Activated CD8-positive, alpha-beta memory T cell treated with anti-CD3 and anti-CD28 coated beads for 1 hour (primary cell): ENCODE results near the gene ENO1.

Experiments
- DNase-seq, 2 donors: peaks; one replicate each; pipeline ENCODE4 v3.0.0-alpha.2; 2020; ENCODE audit warnings: low read depth in 1 of 2; ENCODE audit errors: extremely low read depth in 1 of 2

Gene ENO1

DNA sequence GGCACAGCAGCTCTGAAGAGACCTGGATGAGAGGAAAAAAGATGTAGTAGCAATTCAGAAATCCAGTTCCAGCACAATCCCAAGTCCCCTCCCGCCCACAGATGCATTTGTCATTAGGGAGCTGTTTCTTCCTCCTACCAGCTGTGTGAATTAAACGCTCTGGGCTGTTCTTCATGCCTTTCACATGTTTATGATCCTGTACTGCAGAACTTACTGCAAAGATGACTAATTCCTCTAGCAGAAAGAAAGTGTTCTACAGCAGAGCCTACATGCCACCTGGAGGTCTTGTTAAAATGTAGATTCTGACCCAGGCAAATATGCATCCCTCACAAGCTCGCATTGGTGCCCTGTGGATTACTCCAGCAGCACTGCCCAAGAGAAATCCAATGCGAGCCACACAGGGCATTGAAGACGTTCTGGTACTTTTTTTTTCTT lies 6.5 kb downstream of the ENO1 start:
- DNase-seq = no peak

DNA sequence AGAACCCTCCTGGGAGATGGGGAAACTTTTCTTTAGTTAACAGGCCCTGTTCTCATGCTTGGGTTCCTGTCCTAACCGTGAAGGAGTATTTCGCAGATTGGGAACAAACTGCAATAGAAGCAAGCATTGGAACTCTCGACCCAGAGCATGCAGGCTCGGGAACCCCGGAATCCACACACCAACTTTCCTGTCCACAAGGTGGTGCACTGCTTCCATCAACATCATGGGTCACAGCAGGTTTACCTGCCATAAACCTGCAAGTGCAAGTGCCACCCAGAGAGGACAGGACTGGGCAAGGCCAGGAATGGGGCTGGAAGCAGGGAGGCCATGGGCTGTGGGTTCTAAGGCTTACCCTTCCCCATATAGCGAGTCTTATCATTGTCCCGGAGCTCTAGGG lies 6.9 kb downstream of the ENO1 start:
- DNase-seq = no peak

DNA sequence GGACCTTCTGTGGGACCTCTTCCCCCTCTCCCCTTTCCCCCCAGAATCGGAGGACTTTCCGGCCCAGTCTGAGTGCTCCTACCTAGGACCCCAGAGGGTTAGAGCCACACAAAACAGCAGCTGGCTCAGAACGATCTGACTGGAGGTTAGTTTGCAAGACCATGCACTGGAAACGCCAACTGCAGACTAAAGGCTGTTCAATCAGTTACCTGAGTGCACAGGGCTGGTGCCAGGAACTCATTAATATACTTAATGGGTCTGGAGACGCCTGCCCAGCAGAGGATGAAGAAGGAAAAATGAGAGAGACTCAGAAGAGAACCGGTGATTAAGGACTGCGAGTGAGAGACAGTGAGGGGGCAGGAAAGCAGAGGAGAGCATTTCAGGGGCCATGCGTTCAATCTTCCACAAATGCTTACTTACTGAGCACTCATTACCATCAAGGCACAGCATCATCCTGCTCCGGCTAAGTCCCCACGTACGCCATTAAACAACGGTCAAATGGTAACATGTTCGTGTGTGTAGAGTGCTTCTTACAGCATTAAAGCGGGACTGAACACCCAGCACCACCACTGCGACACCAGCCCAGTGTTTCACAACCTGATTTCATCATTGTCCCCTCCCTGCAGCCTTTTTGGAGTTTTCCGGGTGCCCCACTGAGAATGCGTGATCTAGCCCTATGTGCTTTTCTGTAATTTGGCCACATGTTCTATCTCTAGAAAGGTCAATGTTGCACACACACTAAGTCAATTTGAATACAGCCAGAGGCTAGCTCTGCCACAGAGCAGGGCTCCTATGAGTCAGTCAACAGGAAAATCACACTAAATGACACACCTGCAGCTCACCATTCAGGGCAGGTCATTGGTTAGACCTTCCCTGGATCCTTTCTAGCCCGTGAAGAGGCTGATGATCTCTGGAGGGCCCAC lies 7.6 kb downstream of the ENO1 start:
- no peak for DNase-seq

DNA sequence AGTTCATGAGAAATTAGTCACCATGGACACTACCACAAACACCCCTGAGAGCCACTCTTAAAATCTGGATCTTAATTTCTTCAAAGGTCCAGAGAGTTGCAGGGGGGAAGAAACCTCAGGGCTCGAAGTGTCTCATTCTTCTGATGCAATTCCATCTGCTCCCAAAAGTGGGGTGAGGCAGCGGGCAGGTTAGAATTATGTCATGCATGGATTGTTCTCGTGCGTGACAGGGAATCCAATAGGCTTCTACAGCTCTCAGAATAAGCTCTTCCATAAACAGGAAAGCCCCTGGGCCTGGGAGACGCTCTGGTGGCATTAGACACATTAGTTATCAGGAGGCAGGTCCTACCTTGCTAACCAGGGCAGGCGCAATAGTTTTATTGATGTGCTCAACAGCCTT lies 8.4 kb downstream of the ENO1 start:
- no peak for DNase-seq

DNA sequence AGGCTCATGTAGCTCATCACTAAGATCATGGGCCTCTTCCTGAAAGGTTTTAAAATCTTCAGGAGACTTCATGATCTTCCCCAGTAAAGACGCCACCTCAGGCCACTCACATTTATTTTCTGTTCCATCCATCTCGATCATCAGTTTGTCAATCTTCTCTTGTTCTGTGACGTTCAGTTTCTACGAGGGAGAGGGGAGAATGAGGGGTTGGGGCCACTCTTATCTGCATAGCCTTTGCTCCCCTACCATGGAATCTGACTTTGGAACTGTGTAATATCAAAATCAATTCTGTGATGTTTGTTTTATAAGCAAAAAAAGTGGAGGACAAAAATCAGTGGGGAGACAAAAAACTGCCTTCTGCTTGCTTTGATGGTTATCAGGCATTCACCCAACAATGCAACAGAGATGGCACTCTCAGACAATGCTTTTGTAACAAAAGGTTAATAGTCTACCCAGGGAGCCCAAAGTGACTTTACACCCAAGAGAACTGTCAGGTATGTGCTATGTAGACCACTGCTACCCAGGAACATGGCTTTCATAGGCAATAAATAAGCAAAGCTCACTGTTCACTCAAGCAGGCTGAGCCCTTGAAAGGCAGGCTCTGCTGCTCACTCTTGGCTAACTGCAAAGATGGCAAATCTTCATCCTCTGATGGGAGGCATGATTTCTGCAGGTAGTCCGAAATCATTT lies 10.5 kb downstream of the ENO1 start:
- no peak for DNase-seq

DNA sequence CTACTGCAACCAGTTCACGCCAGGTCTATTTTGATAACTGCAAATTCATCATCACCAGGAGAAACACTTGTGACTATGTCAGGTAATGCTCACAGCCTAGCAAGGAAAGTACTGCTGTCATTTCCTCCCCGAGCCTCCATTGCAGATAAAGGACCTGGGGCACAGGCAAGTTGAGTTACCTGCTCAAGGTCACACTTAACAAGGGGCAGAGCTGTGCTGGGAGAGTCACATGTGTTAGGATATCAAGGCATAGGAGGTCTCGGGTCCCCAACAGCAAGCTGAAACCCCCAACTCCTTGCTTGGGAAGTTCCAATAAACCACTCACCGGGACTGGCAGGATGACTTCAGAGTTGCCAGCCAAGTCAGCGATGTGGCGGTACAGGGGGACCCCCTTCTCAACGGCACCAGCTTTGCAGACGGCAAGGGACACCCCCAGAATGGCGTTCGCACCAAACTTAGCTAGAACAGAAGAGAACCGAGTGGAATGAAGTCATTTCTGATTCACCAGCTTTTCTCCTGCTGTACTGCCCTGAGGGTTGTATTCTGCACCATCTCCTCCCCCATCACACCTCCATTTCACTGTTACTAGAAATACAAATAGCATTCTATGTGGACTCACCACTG lies 11.6 kb downstream of the ENO1 start:
- DNase-seq = no peak

DNA sequence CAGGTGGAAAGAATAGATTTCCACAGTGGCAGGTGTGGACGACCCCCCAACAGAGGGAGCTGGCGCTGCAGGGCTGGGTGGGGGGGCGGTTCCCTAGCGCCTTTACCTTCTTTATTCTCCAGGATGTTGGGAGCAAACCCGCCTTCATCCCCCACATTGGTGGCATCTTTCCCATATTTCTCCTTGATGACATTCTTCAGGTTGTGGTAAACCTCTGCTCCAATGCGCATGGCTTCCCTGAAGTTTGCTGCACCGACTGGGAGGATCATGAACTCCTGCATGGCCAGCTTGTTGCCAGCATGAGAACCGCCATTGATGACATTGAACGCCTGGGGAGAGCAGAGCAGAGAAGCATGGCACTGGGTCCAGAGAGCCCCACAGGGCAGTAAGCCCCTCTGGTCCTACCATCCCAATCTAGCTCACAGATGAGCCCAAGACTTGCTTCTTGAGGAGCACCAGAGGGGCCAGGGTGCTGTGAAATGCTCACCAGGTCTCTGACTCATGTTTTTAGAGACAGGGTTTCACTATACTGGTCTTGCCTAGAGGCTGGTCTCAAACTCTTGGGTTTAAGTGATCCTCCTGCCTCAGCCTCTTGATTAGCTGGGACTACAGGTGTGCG lies 12.2 kb downstream of the ENO1 start:
- no peak for DNase-seq

DNA sequence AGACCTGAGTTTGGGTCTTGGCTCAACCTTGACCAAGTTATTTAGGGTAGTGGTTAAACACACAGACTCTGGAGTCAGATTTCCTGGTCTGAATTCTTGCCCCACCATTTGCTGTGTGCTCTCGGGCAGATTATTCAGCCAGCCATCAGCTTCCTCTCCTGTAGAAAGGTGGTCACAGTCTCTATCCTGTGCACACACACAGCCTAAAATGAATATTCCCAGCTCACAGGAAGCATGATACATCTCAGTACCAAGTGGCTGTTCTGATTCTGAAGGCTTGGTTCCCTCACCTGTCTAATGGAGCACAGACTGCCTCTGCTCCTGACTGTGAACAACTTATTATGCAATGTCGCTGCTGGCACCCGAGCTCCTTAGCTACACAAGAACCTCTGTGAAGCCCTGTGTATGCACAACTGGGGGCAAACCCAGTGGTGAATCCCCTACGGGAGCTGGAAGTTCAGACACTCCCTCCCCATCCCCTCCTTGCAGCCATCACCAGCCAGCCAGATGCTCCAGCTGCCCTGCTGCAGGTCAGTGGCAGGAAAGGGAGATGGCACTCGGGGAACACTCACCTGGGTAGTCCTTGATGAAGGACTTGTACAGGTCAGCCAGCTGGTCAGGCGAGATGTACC lies 13.7 kb downstream of the ENO1 start:
- DNase-seq = no peak

DNA sequence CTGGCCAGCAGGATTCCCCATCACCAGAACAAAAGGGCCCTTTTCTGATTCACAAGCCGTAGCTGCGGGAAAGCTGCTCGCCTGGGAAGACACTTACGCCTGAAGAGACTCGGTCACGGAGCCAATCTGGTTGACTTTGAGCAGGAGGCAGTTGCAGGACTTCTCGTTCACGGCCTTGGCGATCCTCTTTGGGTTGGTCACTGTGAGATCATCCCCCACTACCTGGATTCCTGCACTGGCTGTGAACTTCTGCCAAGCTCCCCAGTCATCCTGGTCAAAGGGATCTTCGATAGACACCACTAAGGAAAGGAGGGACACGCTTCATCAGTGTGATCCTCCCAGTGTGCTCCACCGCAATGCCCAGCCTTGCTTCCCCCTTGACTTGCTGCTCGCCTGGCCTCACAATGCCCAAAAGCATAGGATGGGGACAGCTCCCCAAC lies 14.7 kb downstream of the ENO1 start:
- no peak for DNase-seq

DNA sequence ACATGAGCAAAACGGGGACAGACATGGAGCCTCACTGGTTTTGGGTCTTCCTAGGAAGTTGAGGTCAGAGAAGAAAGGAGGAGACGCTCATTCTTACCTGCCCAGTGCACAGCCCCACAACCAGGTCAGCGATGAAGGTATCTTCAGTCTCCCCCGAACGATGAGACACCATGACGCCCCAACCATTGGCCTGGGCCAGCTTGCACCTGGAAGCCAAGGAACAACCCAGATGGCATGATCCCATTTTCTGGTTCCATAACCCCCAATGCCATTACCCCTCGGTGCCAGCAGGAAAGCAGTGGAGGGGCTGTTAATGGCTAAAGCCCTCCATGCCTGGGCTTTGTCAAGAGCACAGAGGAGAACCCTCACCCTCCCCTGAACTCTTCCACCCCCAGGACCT lies 15.3 kb downstream of the ENO1 start:
- no peak for DNase-seq

DNA sequence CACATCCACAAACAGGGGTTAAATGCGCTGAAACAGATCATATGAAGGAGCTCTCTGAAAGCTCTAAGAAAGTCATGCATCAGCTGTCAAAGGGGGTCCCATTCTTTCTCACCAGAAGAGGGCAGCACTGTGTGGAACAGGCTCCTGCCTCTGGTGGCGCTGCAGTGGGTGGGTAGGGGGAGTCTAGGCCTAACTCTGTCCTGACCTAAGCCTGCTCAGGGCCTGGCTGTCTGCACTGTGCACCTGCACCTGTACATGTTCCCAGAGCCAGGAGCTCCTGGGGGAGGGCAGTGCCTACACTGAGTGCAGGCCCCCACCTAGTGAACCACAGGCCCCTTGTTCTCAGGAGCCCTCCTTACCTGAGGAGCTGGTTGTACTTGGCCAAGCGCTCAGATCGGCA lies 16.0 kb downstream of the ENO1 start:
- DNase-seq = peak; percentile 15 to 32

DNA sequence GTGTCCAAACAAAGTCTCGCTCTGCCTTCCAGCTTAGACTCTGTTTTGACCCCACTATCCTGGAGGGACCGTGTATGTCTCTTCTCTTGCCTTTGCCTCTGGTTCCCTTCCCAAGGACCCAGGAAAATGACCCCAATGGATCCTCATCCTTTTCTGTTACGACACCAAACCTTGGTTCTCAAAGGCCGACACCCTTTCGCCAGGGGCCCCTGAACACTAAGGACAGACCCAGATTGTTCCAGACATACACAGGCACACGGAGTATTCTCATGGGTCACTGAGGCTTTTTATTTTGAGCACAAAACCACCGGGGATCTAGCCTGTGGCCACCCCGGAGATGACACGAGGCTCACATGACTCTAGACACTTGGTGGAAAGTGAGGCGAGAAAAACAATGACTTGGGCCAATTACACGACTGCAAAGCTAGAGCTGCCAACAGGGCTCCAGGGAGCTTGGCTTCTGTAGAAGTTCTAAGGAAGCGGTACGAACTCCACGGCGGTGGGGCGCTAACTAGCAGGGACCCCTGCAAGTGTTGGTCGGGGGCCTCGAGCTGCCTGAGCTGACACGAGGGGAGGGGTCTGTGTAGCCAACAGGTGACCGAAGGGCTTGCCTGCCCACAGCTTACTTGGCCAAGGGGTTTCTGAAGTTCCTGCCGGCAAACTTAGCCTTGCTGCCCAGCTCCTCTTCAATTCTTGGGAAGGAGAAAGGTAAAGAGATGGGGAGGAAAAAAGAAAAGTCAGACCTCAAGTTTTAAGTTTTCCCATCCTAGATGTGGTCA lies 17.6 kb downstream of the ENO1 start:
- DNase-seq = no peak

DNA sequence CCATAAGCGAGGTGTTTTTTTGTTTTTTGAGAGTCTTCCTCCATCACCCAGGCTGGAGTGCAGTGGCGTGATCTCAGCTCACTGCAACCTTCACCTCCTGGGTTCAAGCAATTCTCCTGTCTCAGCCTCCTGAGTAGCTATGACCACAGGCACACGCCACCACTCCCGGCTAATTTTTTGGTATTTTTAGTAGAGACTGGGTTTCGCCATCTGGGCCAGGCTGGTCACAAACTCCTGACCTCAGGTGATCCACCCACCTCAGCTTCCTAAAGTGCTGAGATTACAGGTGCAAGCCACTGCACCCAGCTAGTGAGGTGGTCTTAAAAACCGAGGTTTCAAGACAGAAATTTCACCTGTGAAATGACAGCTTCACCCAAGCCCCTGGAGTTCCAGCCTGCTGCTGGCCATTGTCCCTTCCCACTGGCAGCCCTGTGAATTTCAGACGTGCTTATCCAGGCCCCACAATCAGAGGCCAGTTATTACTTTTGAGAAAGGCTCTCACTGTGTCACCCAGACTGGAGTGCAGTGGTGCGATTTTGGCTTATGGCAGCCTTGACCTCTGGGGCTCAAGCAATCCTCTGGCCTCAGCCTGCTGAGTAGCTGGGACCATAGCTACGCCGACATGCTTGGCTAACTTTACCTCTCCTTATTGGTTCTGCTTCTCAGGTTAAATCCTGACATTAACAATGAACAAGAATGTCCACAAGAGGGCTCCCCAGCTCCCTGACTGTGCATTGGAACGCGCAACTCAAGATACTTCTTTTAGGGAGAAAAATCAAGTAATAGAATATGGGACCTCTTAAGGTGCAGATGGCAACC lies 19.4 kb downstream of the ENO1 start:
- DNase-seq = peak; percentile 19 to 25

DNA sequence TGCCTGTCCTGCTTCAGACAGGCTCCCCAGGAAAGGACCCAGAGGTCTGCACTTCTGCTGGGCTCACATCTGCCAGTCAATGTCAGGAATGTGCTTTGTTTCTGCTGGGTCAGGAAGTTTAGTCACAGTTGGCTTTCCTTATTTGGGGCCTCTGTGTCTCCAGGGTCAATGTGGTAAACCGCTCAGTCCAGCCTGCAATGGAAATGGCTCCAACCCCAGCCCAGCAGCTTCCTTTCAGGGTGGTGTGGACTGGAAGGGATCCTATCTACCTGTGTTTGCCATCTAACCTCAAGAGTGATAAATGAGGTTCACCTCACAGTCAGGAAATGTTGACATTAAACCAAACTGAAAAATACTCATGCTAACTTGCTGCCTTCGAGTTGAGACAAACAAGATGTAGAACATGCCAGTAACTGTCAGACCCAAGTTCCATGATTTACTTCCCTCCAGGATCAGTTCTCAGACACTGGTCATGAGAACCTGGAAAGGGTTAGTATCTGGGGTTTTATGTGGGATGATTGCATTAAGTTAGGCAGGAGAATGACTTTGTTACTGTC lies 20.3 kb downstream of the ENO1 start:
- DNase-seq = no peak

DNA sequence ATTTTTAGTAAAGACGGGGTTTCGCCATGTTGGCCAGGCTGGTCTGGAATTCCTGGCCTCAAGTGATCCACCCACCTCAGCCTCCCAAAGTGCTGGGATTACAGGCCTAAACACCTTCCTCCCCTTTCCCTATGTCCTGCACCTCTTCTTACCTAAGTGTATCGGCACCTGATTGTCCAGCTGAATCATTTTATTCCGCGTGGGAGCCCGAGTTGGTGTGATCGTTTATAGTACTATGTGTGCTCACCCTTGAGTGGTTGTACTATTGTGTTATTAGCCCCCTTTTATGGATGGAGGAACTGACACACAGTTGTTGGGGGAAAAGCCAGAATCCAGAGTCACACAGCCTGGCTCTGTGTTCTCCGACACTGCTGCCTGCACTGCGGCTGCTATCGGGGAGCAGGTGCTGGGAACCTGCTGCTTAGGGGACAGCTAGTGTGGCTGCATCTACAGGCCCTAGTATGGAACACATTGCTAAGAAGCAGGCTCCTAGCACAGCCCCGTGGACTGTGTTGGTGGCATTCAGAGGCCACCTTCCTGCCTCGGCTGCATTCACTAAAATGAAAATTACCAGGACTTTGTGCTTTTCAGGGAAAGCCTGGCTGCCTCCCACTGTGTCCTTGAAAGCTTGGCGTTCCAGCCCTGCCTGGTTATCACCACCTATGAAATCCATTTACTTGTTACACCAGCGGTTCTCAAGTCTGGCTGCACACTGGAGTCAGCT lies 21.6 kb downstream of the ENO1 start:
- no peak for DNase-seq

DNA sequence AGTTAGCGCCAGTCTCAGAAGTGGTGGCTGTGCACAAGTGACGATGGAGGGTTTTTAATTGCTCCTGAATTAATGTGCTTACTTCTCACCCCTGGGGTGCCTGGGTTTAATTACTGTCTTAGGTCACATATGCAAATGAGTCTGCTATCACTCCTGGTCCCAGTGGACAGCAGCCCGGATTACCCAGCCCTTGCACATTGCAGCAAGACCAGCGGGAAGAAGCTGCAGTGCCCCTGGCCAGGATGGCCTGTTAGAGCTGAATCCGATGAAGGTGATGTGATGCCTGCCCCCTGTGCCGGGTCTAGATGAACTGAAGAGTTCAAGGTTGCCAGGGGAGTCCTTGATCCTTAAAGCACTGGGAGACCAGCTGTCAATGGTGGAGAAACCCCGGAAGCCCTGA lies 24.2 kb downstream of the ENO1 start:
- no peak for DNase-seq

DNA sequence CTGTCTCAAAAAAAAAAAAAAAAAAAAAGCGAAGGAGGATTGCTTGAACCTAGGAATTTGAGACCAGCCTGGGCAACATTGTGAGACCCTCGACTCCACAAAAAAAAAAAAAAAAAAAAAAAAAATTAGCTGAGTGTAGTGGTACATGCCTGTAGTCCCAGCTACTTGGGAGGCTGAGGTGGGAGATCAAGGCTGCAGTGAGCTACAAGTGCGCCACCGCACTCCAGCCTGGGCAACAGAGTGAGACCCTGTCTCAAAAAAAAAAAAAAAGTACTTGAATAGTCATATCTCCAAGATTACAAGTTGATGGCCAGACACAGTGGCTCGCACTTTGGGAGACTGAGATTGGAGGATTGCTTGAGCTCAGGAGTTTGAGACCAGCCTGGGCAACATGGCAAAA lies 27.4 kb downstream of the ENO1 start:
- DNase-seq = no peak

DNA sequence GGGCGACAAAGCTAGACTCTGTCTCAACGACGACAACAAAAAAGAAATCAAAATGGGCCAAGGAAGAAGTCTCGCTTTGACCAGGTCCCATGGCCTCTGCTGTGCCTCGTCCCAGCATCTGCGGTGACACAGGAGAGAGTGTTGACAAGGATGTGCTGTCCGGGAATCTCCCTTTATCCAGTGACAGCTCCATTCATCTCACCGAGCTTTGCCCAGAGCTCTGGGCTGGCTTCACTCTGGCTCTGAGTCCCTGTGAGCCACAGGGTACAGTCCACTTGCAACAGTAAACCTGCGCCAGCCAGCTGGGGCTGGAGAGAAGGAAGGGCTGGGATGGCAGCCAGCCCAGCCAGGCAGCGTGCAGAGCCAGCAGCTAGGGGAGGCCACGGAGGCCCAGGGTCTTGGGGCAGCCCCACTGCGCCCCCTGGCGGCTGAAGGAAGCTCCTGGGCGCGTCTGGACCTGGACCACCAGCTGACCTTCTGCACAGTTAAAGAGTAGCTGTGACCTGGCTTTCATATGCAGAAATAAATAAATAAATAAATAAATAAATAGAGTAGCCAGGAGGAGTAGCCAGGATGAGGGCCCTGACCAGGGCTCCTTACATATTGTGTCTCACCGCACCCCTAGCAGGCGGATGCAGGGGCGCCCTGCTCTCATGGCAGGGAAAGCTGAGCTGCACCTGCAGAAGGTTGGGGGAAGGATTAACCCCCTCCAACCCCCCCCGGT lies 29.7 kb downstream of the ENO1 start:
- peak; percentile 36 to 65 for DNase-seq
